Stimulated activated naive CD8-positive, alpha-beta T cell treated with anti-CD3 and anti-CD28 coated beads, Interleukin-15, amount 100 ng/mL, for 72 hours (primary cell): ENCODE measurements around the gene ZNF592.
"Not testable (repeated sequence)": the region's sequence is repeated elsewhere in the genome, so short reads cannot be mapped to it uniquely, and the experiment has no call there.

ENCODE experiments used
- ATAC-seq: fragments of 150-1000 bp; cut with Tn5 transposase; 2 replicates; pipeline ENCODE4 v1.10.0; 2021; ENCODE audit warnings: mild to moderate bottlenecking, moderate library complexity
- DNase-seq, 2 donors: peaks; one replicate each; pipeline ENCODE4 v3.0.0; 2021 to 2022
- H3K27ac Mint-ChIP-seq, 2 donors: one replicate each; pipeline ENCODE4 v1.8.0; 2022; ENCODE audit warnings: mild to moderate bottlenecking in 2 of 2, mixed read lengths in 2 of 2, moderate library complexity in 2 of 2
- H3K27me3 Mint-ChIP-seq: one replicate; pipeline ENCODE4 v1.8.0; 2022; ENCODE audit warnings: mixed read lengths
- H3K4me1 Mint-ChIP-seq: one replicate; pipeline ENCODE4 v1.8.0; 2022; ENCODE audit warnings: mild to moderate bottlenecking, mixed read lengths
- H3K4me3 Mint-ChIP-seq, 2 donors: one replicate each; pipeline ENCODE4 v1.8.0; 2022; ENCODE audit warnings: mild to moderate bottlenecking in 2 of 2, mixed read lengths in 2 of 2, moderate library complexity in 1 of 2
- H3K9me3 Mint-ChIP-seq, 2 donors: one replicate each; pipeline ENCODE4 v1.8.0; 2022; ENCODE audit warnings: mixed read lengths in 2 of 2

Gene ZNF592

GRCh38 chr15:84835661-84836337 lies 87.4 kb downstream of the ZNF592 start:
- Mint-ChIP-seq H3K9me3 (no peaks in the 10 kb centered on the region), H3K27me3 (peaks cover 9% of the 10 kb centered on the region), H3K4me1 (peaks cover 2% of the 10 kb centered on the region), H3K27ac (no peak overlapping the region), H3K4me3 (no peak overlapping the region)
- no peak for DNase-seq
- ATAC-seq, result no peak

- ATAC-seq (no peak), DNase-seq (no peak)
- H3K4me1 Mint-ChIP-seq, result peaks cover 4% of the 10 kb centered on the region
- H3K4me3 Mint-ChIP-seq, result no peak overlapping the region
- peaks cover 9% of the 10 kb centered on the region for H3K27me3 Mint-ChIP-seq
- no peaks in the 10 kb centered on the region for H3K9me3 Mint-ChIP-seq
- peak overlapping the region; percentile 13 to 31 for H3K27ac Mint-ChIP-seq
Measured at GRCh38 chr15:84836844-84837243, 88.5 kb downstream of the ZNF592 start.

GRCh38 chr15:84839714-84840113 lies 91.3 kb downstream of the ZNF592 start:
- Mint-ChIP-seq H3K9me3 (no peaks in the 10 kb centered on the region), H3K27me3 (peaks cover 9% of the 10 kb centered on the region), H3K4me3 (no peak overlapping the region), H3K4me1 (peaks cover 4% of the 10 kb centered on the region), H3K27ac (peak overlapping the region in 1 of 2 donors; percentile 2)
- no peak for ATAC-seq
- DNase-seq, result no peak

- Mint-ChIP-seq H3K27me3 (peaks cover 9% of the 10 kb centered on the region), H3K4me3 (no peak overlapping the region), H3K27ac (no peak overlapping the region)
Measured at GRCh38 chr15:84840255-84840654, 91.9 kb downstream of the ZNF592 start.

GRCh38 chr15:84840741-84841429 lies 92.5 kb downstream of the ZNF592 start:
- no peak for DNase-seq
- H3K9me3 Mint-ChIP-seq, result no peaks in the 10 kb centered on the region
- ATAC-seq, result no peak
- no peak overlapping the region for H3K4me3 Mint-ChIP-seq
- peaks cover 4% of the 10 kb centered on the region for H3K4me1 Mint-ChIP-seq
- peaks cover 8% of the 10 kb centered on the region for H3K27me3 Mint-ChIP-seq
- H3K27ac Mint-ChIP-seq, result no peak overlapping the region

More at GRCh38 chr15:84840255-84840654, 91.9 kb downstream of the ZNF592 start:
- peaks cover 4% of the 10 kb centered on the region for H3K4me1 Mint-ChIP-seq
- DNase-seq, result no peak
- H3K9me3 Mint-ChIP-seq, result no peaks in the 10 kb centered on the region
- no peak for ATAC-seq

- no peak for DNase-seq
- Mint-ChIP-seq H3K4me1 (peaks cover 4% of the 10 kb centered on the region), H3K9me3 (peaks cover 11 to 14% of the 10 kb centered on the region in 2 donors), H3K27me3 (no peaks in the 10 kb centered on the region), H3K4me3 (no peak overlapping the region), H3K27ac (no peak overlapping the region)
- ATAC-seq, result no peak
Measured at GRCh38 chr15:84842781-84843180, 94.4 kb downstream of the ZNF592 start.

GRCh38 chr15:84844964-84845363 lies 96.6 kb downstream of the ZNF592 start:
- Mint-ChIP-seq H3K27me3 (no peaks in the 10 kb centered on the region), H3K4me1 (peaks cover 4% of the 10 kb centered on the region), H3K4me3 (no peak overlapping the region), H3K9me3 (peaks cover 14 to 15% of the 10 kb centered on the region in 2 donors), H3K27ac (no peak overlapping the region)
- no peak for ATAC-seq
- no peak for DNase-seq

- H3K9me3 Mint-ChIP-seq, result peaks cover 14 to 15% of the 10 kb centered on the region in 2 donors
- H3K4me3 Mint-ChIP-seq, result not testable (repeated sequence)
Measured at GRCh38 chr15:84845631-84846030, 97.2 kb downstream of the ZNF592 start.

GRCh38 chr15:84846269-84846668 lies 97.9 kb downstream of the ZNF592 start:
- no peak overlapping the region for H3K4me3 Mint-ChIP-seq
- H3K4me1 Mint-ChIP-seq, result no peaks in the 10 kb centered on the region
- peaks cover 14 to 15% of the 10 kb centered on the region in 2 donors for H3K9me3 Mint-ChIP-seq
- no peak overlapping the region for H3K27ac Mint-ChIP-seq
- no peaks in the 10 kb centered on the region for H3K27me3 Mint-ChIP-seq
- DNase-seq (no peak), ATAC-seq (no peak)

More at GRCh38 chr15:84845631-84846030, 97.2 kb downstream of the ZNF592 start:
- DNase-seq, result peak; percentile 11 to 26
- not testable (repeated sequence) for H3K27ac Mint-ChIP-seq, H3K4me1 Mint-ChIP-seq, ATAC-seq, H3K27me3 Mint-ChIP-seq

GRCh38 chr15:84847382-84847781 lies 99.0 kb downstream of the ZNF592 start:
- Mint-ChIP-seq H3K4me3 (no peak overlapping the region), H3K4me1 (no peaks in the 10 kb centered on the region), H3K27ac (no peak overlapping the region), H3K27me3 (no peaks in the 10 kb centered on the region), H3K9me3 (peaks cover 14 to 15% of the 10 kb centered on the region in 2 donors)
- no peak for DNase-seq
- ATAC-seq, result no peak

- Mint-ChIP-seq H3K27ac (no peak overlapping the region), H3K4me3 (no peak overlapping the region)
Measured at GRCh38 chr15:84852212-84852611, 103.8 kb downstream of the ZNF592 start.

GRCh38 chr15:84855136-84855535 lies 106.7 kb downstream of the ZNF592 start:
- no peak overlapping the region for H3K4me3 Mint-ChIP-seq
- no peaks in the 10 kb centered on the region for H3K9me3 Mint-ChIP-seq
- no peaks in the 10 kb centered on the region for H3K4me1 Mint-ChIP-seq
- no peaks in the 10 kb centered on the region for H3K27me3 Mint-ChIP-seq
- ATAC-seq (no peak), DNase-seq (no peak)
- H3K27ac Mint-ChIP-seq, result no peak overlapping the region

More at GRCh38 chr15:84852212-84852611, 103.8 kb downstream of the ZNF592 start:
- DNase-seq (no peak), ATAC-seq (no peak)
- Mint-ChIP-seq H3K27me3 (no peaks in the 10 kb centered on the region), H3K4me1 (no peaks in the 10 kb centered on the region), H3K9me3 (peaks cover 2 to 5% of the 10 kb centered on the region in 2 donors)

- no peak for DNase-seq
- Mint-ChIP-seq H3K4me1 (no peaks in the 10 kb centered on the region), H3K9me3 (no peaks in the 10 kb centered on the region), H3K27me3 (no peaks in the 10 kb centered on the region), H3K27ac (no peak overlapping the region), H3K4me3 (no peak overlapping the region)
- no peak for ATAC-seq
Measured at GRCh38 chr15:84855765-84856164, 107.4 kb downstream of the ZNF592 start.
